K562 (cell line): Measurements from ENCODE around the gene ANKRD16. TPM values are rescaled to one million over a fixed set of nuclear protein-coding genes. Genes with fewer than 3 reads are reported as not detected.

Experiments used
- AFF4 ChIP-seq: sonication (generic); formaldehyde crosslinking; IDR thresholded peaks from 2 replicates; pipeline ENCODE4 v1.8.0; 2023; ENCODE audit warnings: mild to moderate bottlenecking, missing genetic modification reagents
- BRD9 ChIP-seq: fragments of 450-650 bp; IDR thresholded peaks from 2 replicates; pipeline ENCODE4 v1.6.1; 2018; ENCODE audit warnings: low read depth; ENCODE audit not compliant: partially characterized antibody
- CCAR2 ChIP-seq: fragments of 200-400 bp; formaldehyde crosslinking; IDR thresholded peaks from 2 replicates; pipeline ENCODE4 v1.6.1; 2017; ENCODE audit warnings: mild to moderate bottlenecking, low read depth, low read length
- CHAMP1 ChIP-seq: fragments of 450-650 bp; IDR thresholded peaks from 2 replicates; pipeline ENCODE4 v1.6.1; 2016; ENCODE audit warnings: mild to moderate bottlenecking
- E2F5 ChIP-seq: sonication (generic); formaldehyde crosslinking; IDR thresholded peaks from 2 replicates; pipeline ENCODE4 v1.8.0; 2022; ENCODE audit warnings: mild to moderate bottlenecking, missing genetic modification reagents
- ETS1 ChIP-seq: conservative IDR thresholded peaks from 2 replicates; pipeline ENCODE4 v1.6.1; 2011; ENCODE audit warnings: low read depth, mild to moderate bottlenecking, low read length; ENCODE audit not compliant: control insufficient read depth
- FUS ChIP-seq: fragments of 200-400 bp; formaldehyde crosslinking; optimal IDR thresholded peaks from 2 replicates; pipeline ENCODE3; 2017; ENCODE audit warnings: low read depth, low read length
- GATAD2B ChIP-seq: fragments of 450-650 bp; IDR thresholded peaks from 2 replicates; pipeline ENCODE4 v1.6.1; 2017; ENCODE audit warnings: mild to moderate bottlenecking, borderline replicate concordance
- GTF2E2 ChIP-seq: fragments of 200-800 bp; sonication (Bioruptor generic); IDR thresholded peaks from 2 replicates; pipeline ENCODE4 v1.6.1; 2016; ENCODE audit warnings: missing genetic modification characterization, missing compliant biosample characterization
- KAT2B ChIP-seq: IDR thresholded peaks from one replicate; pipeline ENCODE4 v1.6.1; 2012; ENCODE audit warnings: low read depth, mild to moderate bottlenecking, control low read depth, inconsistent platforms, low read length, moderate library complexity
- KDM5B ChIP-seq: fragments of 200-600 bp; sonication (generic); IDR thresholded peaks from 2 replicates; pipeline ENCODE4 v1.6.1; 2012; ENCODE audit warnings: low read depth, mild to moderate bottlenecking, moderate library complexity, low read length, control low read depth, inconsistent platforms; ENCODE audit not compliant: insufficient replicate concordance
- PRMT5 ChIP-seq: sonication (generic); formaldehyde crosslinking; IDR thresholded peaks from 2 replicates; pipeline ENCODE4 v1.5.0; 2020; ENCODE audit warnings: missing genetic modification reagents
- RBM25 ChIP-seq: fragments of 200-400 bp; formaldehyde crosslinking; IDR thresholded peaks from 2 replicates; pipeline ENCODE4 v1.6.1; 2018; ENCODE audit warnings: low read length, low read depth, moderate library complexity; ENCODE audit not compliant: severe bottlenecking
- SP2 ChIP-seq: IDR thresholded peaks from 2 replicates; pipeline ENCODE4 v1.6.1; 2011; ENCODE audit warnings: mild to moderate bottlenecking, low read depth, low read length, moderate library complexity; ENCODE audit not compliant: poor library complexity, severe bottlenecking; ENCODE audit errors: extremely low read depth
- SRSF1 ChIP-seq: fragments of 200-400 bp; formaldehyde crosslinking; IDR thresholded peaks from 2 replicates; pipeline ENCODE4 v1.6.1; 2017; ENCODE audit warnings: mild to moderate bottlenecking, low read depth, low read length, moderate library complexity
- TFAM ChIP-seq: fragments of 250-450 bp; sonication (Bioruptor Pico); conservative IDR thresholded peaks from 2 replicates; pipeline ENCODE4 v1.5.0; 2021; ENCODE audit warnings: mild to moderate bottlenecking, moderate library complexity
- ZNF143 ChIP-seq: sonication (generic); formaldehyde crosslinking; IDR thresholded peaks from 2 replicates; pipeline ENCODE4 v1.9.0; 2022; ENCODE audit warnings: mild to moderate bottlenecking, missing genetic modification reagents
- ZNF23 ChIP-seq: fragments of 250-450 bp; sonication (Bioruptor Pico); IDR thresholded peaks from 2 replicates; pipeline ENCODE4 v1.4.0; 2020; ENCODE audit warnings: mild to moderate bottlenecking
- polyA plus RNA-seq, 8 experiments: library from polyadenylated mRNA; depleted of rRNA in 4 of 8; stranded (reverse) in 5 of 8; unstranded in 3 of 8; fragments of >200 nt; fragmentation: Nextera tagmentation in 2 of 8; fragmentation: Illumina TruSeq in 1 of 8; extraction: Ambion mirVana in 2 of 8; extraction: Trizol in 1 of 8; gene quantifications; 2 replicates each; pipeline versions ENCODE4 v1.2.1 to v1.2.3, GENCODE V29; 2011 to 2014; ENCODE audit warnings: inconsistent platforms in 1 of 8, missing spikeins in 1 of 8
- total RNA-seq, 7 experiments: library from RNA; depleted of rRNA in 6 of 7; stranded (reverse); fragments of >200 nt in 6 of 7; fragmentation: Illumina TruSeq in 2 of 7; extraction: Trizol in 2 of 7; gene quantifications; 2 replicates each; pipeline versions ENCODE4 v1.2.1 to v1.2.3, GENCODE V29; 2011 to 2021; ENCODE audit warnings: low replicate concordance in 1 of 7

The ANKRD16 gene
- total and polyA plus RNA-seq, 9 of the 15 experiments (the other 6 are each of a cell fraction or from before 2014, with no cell fraction given), result 1.5 to 16.0 (median 9.5) TPM

- TF ChIP-seq CHAMP1 (no peak), TFAM (CRISPR knock-in tag) (no peak), SP2 (peak; percentile 60), BRD9 (peak; percentile 58), SRSF1 (no peak), ZNF143 (peak; percentile 58), FUS (peak; percentile 90), ETS1 (0 out of 2 replicates have a peak, but pooled peaks have one; percentile 67), ZNF23 (CRISPR knock-in tag) (no peak), PRMT5 (CRISPR knock-in tag) (no peak; the same call in 1 of the 2 replicates), KAT2B (no peak), GTF2E2 (tag) (peak; percentile 88), AFF4 (peak; percentile 85), CCAR2 (no peak), E2F5 (CRISPR knock-in tag) (peak; percentile 79; the same call in 1 of the 2 replicates), GATAD2B (peak; percentile 79), RBM25 (peak; percentile 97), KDM5B (peak; percentile 92)
Measured at GRCh38 chr10:5813341-5814109, 76.2 kb downstream of the ANKRD16 start, which contains the start of gene GDI2 (continued).
